Liver (tissue), 3 donors: ENCODE results near the gene KLK7.

ENCODE experiments used
- EGR1 ChIP-seq, 2 donors: IDR thresholded peaks; 2 replicates each; pipeline ENCODE4 v1.6.1; 2016 to 2018; ENCODE audit warnings: antibody characterized with exemption in 2 of 2, low read depth in 2 of 2
- FOXA1 ChIP-seq: IDR thresholded peaks from 2 replicates; pipeline ENCODE4 v1.6.1; 2016; ENCODE audit warnings: antibody characterized with exemption
- GABPA ChIP-seq, 2 donors: IDR thresholded peaks in 1 of 2; conservative IDR thresholded peaks in 1 of 2; 2 replicates each; pipeline ENCODE4 v1.6.1; 2016; ENCODE audit warnings: antibody characterized with exemption in 2 of 2, mild to moderate bottlenecking in 1 of 2, moderate library complexity in 1 of 2
- HNF4A ChIP-seq, 2 donors: conservative IDR thresholded peaks; 2 replicates each; pipeline ENCODE4 v1.6.1; 2016; ENCODE audit warnings: antibody characterized with exemption in 2 of 2, mild to moderate bottlenecking in 2 of 2
- HNF4G ChIP-seq: IDR thresholded peaks from 2 replicates; pipeline ENCODE4 v1.6.1; 2016; ENCODE audit warnings: antibody characterized with exemption
- RXRA ChIP-seq, 2 donors: IDR thresholded peaks; 2 replicates each; pipeline ENCODE4 v1.6.1; 2017 to 2018; ENCODE audit warnings: antibody characterized with exemption in 2 of 2, mild to moderate bottlenecking in 1 of 2
- SP1 ChIP-seq: IDR thresholded peaks from 2 replicates; pipeline ENCODE4 v1.6.1; 2018; ENCODE audit warnings: antibody characterized with exemption, mild to moderate bottlenecking
- TAF1 ChIP-seq: conservative IDR thresholded peaks from 2 replicates; pipeline ENCODE4 v1.6.1; 2016; ENCODE audit warnings: antibody characterized with exemption, mild to moderate bottlenecking
- YY1 ChIP-seq: IDR thresholded peaks from 2 replicates; pipeline ENCODE4 v1.6.1; 2016; ENCODE audit warnings: antibody characterized with exemption, mild to moderate bottlenecking
- TF ChIP-seq, protein P1 (sequence below): fragments of 150-350 bp; IDR thresholded peaks from 2 replicates; pipeline ENCODE4 v1.5.1; 2017; ENCODE audit warnings: improper control_type of control experiment, low read depth, low read length; ENCODE audit not compliant: missing input control
- TF ChIP-seq, protein P2 (sequence below): IDR thresholded peaks from 2 replicates; pipeline ENCODE4 v1.6.1; 2016; ENCODE audit warnings: antibody characterized with exemption
- TF ChIP-seq, protein P3 (sequence below): IDR thresholded peaks from 2 replicates; pipeline ENCODE4 v1.6.1; 2016; ENCODE audit warnings: antibody characterized with exemption
- TF ChIP-seq, protein P4 (sequence below): IDR thresholded peaks from 2 replicates; pipeline ENCODE4 v1.6.1; 2016; ENCODE audit warnings: antibody characterized with exemption, mild to moderate bottlenecking
- TF ChIP-seq, protein P5 (sequence below): IDR thresholded peaks from 2 replicates; pipeline ENCODE4 v1.6.1; 2016; ENCODE audit warnings: antibody characterized with exemption
- donor health status: healthy.
- donor health status: healthy.

DNA sequence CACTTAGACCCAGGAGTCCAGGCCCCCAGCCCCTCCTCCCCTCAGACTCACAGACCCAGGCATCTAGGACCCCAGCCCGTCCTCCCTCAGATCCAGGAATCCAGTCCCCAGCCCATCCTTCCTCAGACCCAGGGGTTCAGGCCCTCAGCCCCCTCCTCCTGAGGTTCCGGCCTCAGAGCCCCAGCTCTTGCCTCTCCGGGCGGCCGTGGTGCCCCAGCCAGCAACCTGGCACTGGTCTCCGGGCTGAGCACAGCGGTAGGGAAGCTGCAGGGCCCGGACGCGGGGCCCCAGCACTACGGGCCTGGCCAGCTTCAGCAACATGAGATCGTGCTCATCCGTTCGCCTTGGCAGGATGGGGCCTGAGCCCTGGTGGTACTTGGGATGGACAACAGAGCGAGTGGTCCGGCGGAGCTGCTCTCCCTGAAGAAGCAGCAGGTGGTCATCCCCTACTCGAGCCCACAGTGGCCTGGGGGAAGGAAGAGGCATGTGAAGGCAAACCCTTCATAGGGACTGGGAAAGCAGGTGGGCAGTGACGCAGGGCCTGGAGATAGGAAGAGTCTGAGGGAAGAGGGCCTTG is 32.1 kb upstream of the KLK7 start:
- TF ChIP-seq, protein P1, sequence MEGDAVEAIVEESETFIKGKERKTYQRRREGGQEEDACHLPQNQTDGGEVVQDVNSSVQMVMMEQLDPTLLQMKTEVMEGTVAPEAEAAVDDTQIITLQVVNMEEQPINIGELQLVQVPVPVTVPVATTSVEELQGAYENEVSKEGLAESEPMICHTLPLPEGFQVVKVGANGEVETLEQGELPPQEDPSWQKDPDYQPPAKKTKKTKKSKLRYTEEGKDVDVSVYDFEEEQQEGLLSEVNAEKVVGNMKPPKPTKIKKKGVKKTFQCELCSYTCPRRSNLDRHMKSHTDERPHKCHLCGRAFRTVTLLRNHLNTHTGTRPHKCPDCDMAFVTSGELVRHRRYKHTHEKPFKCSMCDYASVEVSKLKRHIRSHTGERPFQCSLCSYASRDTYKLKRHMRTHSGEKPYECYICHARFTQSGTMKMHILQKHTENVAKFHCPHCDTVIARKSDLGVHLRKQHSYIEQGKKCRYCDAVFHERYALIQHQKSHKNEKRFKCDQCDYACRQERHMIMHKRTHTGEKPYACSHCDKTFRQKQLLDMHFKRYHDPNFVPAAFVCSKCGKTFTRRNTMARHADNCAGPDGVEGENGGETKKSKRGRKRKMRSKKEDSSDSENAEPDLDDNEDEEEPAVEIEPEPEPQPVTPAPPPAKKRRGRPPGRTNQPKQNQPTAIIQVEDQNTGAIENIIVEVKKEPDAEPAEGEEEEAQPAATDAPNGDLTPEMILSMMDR, result no peak
- TF ChIP-seq, protein P2, sequence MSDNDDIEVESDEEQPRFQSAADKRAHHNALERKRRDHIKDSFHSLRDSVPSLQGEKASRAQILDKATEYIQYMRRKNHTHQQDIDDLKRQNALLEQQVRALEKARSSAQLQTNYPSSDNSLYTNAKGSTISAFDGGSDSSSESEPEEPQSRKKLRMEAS, result no peak
- TF ChIP-seq, protein P3, sequence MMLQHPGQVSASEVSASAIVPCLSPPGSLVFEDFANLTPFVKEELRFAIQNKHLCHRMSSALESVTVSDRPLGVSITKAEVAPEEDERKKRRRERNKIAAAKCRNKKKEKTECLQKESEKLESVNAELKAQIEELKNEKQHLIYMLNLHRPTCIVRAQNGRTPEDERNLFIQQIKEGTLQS, result no peak
- TF ChIP-seq FOXA1 (no peak), SP1 (no peak), YY1 (no peak), TAF1 (no peak), GABPA (IDR thresholded peaks at IDR 0.05 in 1 of 2, conservative IDR thresholded peaks at IDR 0.05 in 1 of 2) (no peak), RXRA (IDR thresholded peaks at IDR 0.05) (no peak), EGR1 (IDR thresholded peaks at IDR 0.05; ENCODE audit: low read depth in 2 of 2) (no peak), HNF4G (no peak), HNF4A (conservative IDR thresholded peaks at IDR 0.05) (no peak)
- TF ChIP-seq, protein P4, sequence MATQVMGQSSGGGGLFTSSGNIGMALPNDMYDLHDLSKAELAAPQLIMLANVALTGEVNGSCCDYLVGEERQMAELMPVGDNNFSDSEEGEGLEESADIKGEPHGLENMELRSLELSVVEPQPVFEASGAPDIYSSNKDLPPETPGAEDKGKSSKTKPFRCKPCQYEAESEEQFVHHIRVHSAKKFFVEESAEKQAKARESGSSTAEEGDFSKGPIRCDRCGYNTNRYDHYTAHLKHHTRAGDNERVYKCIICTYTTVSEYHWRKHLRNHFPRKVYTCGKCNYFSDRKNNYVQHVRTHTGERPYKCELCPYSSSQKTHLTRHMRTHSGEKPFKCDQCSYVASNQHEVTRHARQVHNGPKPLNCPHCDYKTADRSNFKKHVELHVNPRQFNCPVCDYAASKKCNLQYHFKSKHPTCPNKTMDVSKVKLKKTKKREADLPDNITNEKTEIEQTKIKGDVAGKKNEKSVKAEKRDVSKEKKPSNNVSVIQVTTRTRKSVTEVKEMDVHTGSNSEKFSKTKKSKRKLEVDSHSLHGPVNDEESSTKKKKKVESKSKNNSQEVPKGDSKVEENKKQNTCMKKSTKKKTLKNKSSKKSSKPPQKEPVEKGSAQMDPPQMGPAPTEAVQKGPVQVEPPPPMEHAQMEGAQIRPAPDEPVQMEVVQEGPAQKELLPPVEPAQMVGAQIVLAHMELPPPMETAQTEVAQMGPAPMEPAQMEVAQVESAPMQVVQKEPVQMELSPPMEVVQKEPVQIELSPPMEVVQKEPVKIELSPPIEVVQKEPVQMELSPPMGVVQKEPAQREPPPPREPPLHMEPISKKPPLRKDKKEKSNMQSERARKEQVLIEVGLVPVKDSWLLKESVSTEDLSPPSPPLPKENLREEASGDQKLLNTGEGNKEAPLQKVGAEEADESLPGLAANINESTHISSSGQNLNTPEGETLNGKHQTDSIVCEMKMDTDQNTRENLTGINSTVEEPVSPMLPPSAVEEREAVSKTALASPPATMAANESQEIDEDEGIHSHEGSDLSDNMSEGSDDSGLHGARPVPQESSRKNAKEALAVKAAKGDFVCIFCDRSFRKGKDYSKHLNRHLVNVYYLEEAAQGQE, result no peak
- TF ChIP-seq, protein P5, sequence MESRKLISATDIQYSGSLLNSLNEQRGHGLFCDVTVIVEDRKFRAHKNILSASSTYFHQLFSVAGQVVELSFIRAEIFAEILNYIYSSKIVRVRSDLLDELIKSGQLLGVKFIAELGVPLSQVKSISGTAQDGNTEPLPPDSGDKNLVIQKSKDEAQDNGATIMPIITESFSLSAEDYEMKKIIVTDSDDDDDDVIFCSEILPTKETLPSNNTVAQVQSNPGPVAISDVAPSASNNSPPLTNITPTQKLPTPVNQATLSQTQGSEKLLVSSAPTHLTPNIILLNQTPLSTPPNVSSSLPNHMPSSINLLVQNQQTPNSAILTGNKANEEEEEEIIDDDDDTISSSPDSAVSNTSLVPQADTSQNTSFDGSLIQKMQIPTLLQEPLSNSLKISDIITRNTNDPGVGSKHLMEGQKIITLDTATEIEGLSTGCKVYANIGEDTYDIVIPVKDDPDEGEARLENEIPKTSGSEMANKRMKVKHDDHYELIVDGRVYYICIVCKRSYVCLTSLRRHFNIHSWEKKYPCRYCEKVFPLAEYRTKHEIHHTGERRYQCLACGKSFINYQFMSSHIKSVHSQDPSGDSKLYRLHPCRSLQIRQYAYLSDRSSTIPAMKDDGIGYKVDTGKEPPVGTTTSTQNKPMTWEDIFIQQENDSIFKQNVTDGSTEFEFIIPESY, result no peak
